Activated naive CD4-positive, alpha-beta T cell treated with anti-CD3 and anti-CD28 coated beads, Interleukin-2, amount 50 U/mL, for 16 hours (primary cell): ENCODE measurements around the gene AXL.

Experiments used
- DNase-seq: peaks from one replicate; pipeline ENCODE4 v3.0.0-alpha.2; 2020

Gene AXL

GRCh38 chr19:41310033-41310831 is 91.2 kb downstream of the AXL start, which contains the start of gene CCDC97:
TSS of gene CCDC97 (plus strand) at chr19:41310172. CDS start at chr19:41310311, 139 bp downstream.
- peak; percentile 88 for DNase-seq

GRCh38 chr19:41311072-41311471 is 92.0 kb downstream of the AXL start:
- DNase-seq = no peak
